Adrenal gland (tissue), 12 donors: ENCODE measurements around the gene CNGB1. TPM values are rescaled to one million over a fixed set of nuclear protein-coding genes. Genes with fewer than 3 reads are reported as not detected.

Source experiments
- DNase-seq, 7 donors: peaks; one replicate each; pipeline ENCODE4 v3.0.0-alpha.2; 2019 to 2020
- H3K27ac ChIP-seq, 5 donors: fragments of 200-600 bp; sonication (generic) in 4 of 5; 1 replicate in 3 of 5; 2 replicates in 2 of 5; pipeline versions ENCODE4 v1.5.1 to v1.8.0; 2016 to 2020; ENCODE audit warnings: mild to moderate bottlenecking in 1 of 5
- H3K27me3 ChIP-seq: fragments of 200-600 bp; 2 replicates; pipeline ENCODE4 v1.8.0; 2021
- H3K36me3 ChIP-seq, 2 donors: fragments of 200-600 bp; replicated peaks in 1 of 2; 1 replicate in 1 of 2; 2 replicates in 1 of 2; pipeline versions ENCODE4 v1.5.1 to v1.8.0; 2018 to 2022
- H3K4me1 ChIP-seq, 2 donors: fragments of 200-600 bp; replicated peaks in 1 of 2; 1 replicate in 1 of 2; 2 replicates in 1 of 2; pipeline versions ENCODE4 v1.5.1 to v1.8.0; 2018 to 2021
- H3K4me3 ChIP-seq, 4 donors: fragments of 200-600 bp; sonication (generic) in 3 of 4; one replicate each; pipeline ENCODE4 v1.5.1; 2016 to 2018
- H3K9me3 ChIP-seq, 3 donors: fragments of 200-600 bp; sonication (generic) in 1 of 3; replicated peaks in 1 of 3; 1 replicate in 2 of 3; 2 replicates in 1 of 3; pipeline versions ENCODE4 v1.5.1 to v1.8.0; 2016 to 2021
- CTCF ChIP-seq, 6 experiments: fragments of 450-650 bp in 4 of 6; fragments of 200-600 bp in 2 of 6; sonication (generic) in 1 of 6; IDR thresholded peaks; 1 replicate in 5 of 6; 2 replicates in 1 of 6; pipeline versions ENCODE4 v1.5.1 to v1.8.0; 2016 to 2021; ENCODE audit warnings: antibody characterized with exemption in 6 of 6, mild to moderate bottlenecking in 2 of 6, moderate library complexity in 1 of 6
- POLR2A ChIP-seq, 2 donors: fragments of 450-650 bp; IDR thresholded peaks; one replicate each; pipeline ENCODE4 v1.6.1; 2017; ENCODE audit warnings: antibody characterized with exemption in 2 of 2, mild to moderate bottlenecking in 2 of 2, moderate library complexity in 1 of 2
- WGBS, 4 donors: extraction: QIAGEN DNeasy Blood & Tissue Kit in 2 of 4; methylation state at CpG; one replicate each; pipeline versions ENCODE4 v1.1.5 to v1.1.7; 2013 to 2017; 5-methylcytosine and 5-hydroxymethylcytosine counted together
- intact Hi-C, 2 donors: fragments of 100-400 bp; cut with DNase I; formaldehyde crosslinking; loops; one replicate each; pipeline versions ENCODE4 v1.14.1 to v1.15.0; 2022 to 2023
- polyA plus RNA-seq, 3 donors: library from polyadenylated mRNA; stranded (reverse); fragments of 200-250 nt in 2 of 3; fragments of 350-450 nt in 1 of 3; fragmentation: Illumina TruSeq in 1 of 3; extraction: RNeasy Lipid Tissue Mini Kit (QIAGEN cat#74804) in 1 of 3; gene quantifications; one replicate each; pipeline ENCODE4 v1.2.3, GENCODE V29; 2013 to 2014
- total RNA-seq, 9 donors: library from RNA; depleted of rRNA in 4 of 9; stranded (reverse); fragments of >200 nt in 4 of 9; fragments of 120-200 nt in 1 of 9; fragmentation: NEBNext Ultra II Directional in 1 of 9; extraction: Animal tissue kit (Norgen Biotek cat#: 25700) in 1 of 9; gene quantifications; one replicate each; pipeline versions ENCODE4 v1.1.0 to v1.2.4, GENCODE V29; 2013 to 2023
- donor health status: healthy with polysubstance abuse.
- donor health status: Bipolar disorder and iron deficiency.
- donor health status: DM: yes; HTN: yes; CAD: no.
- donor health status: DM: no; HTN: no; CAD: no.
- donor health status: DM: no; HTN: no; CAD: no.
- donor health status: DM: yes; HTN: yes; CAD: no.

Gene CNGB1
- total and polyA plus RNA-seq, 12 donors: 0.67 to 2.4 (median 1.5) TPM; not detected in 5

GRCh38 chr16:57970319-57970718 is 609 bp downstream of the CNGB1 start:
- Histone ChIP-seq H3K36me3 (no peaks in the 10 kb centered on the region), H3K27ac (no peak overlapping the region), H3K9me3 (no peaks in the 10 kb centered on the region), H3K4me1 (no peaks in the 10 kb centered on the region), H3K27me3 (no peaks in the 10 kb centered on the region), H3K4me3 (no peak overlapping the region)
- intact Hi-C loops: no loop called here
- 74 to 82% (median 77%) methylated on average over 12 to 13 of the region's 13 CpGs for WGBS, 4 donors
- no peak for DNase-seq
- no peak for TF ChIP-seq POLR2A (IDR thresholded peaks at IDR 0.05)
- no peak for TF ChIP-seq CTCF (IDR thresholded peaks at IDR 0.05)

GRCh38 chr16:57969451-57970123 is 1.3 kb downstream of the CNGB1 start:
- no peak overlapping the region for H3K4me3 ChIP-seq
- intact Hi-C loops: no loop called here
- 75 to 91% (median 78%) methylated on average over 7 to 10 of the region's 10 CpGs for WGBS, 4 donors
- H3K4me1 ChIP-seq: no peaks in the 10 kb centered on the region
- H3K27ac ChIP-seq: no peak overlapping the region
- no peak for DNase-seq
- no peaks in the 10 kb centered on the region for H3K9me3 ChIP-seq
- no peaks in the 10 kb centered on the region for H3K36me3 ChIP-seq
- TF ChIP-seq POLR2A (IDR thresholded peaks at IDR 0.05): no peak
- no peak for TF ChIP-seq CTCF (IDR thresholded peaks at IDR 0.05)
- H3K27me3 ChIP-seq: no peaks in the 10 kb centered on the region

GRCh38 chr16:57967916-57968315 is 3.0 kb downstream of the CNGB1 start:
- no peaks in the 10 kb centered on the region for H3K27me3 ChIP-seq
- no peaks in the 10 kb centered on the region for H3K4me1 ChIP-seq
- no peaks in the 10 kb centered on the region for H3K36me3 ChIP-seq
- intact Hi-C loops: no loop called here
- no peak overlapping the region for H3K4me3 ChIP-seq
- no peak for DNase-seq
- TF ChIP-seq POLR2A (IDR thresholded peaks at IDR 0.05): no peak
- TF ChIP-seq CTCF (IDR thresholded peaks at IDR 0.05): no peak
- H3K27ac ChIP-seq: no peak overlapping the region
- H3K9me3 ChIP-seq: no peaks in the 10 kb centered on the region

GRCh38 chr16:57966986-57967385 is 3.9 kb downstream of the CNGB1 start:
- Histone ChIP-seq H3K9me3 (no peaks in the 10 kb centered on the region), H3K4me1 (no peaks in the 10 kb centered on the region), H3K27ac (no peak overlapping the region), H3K27me3 (no peaks in the 10 kb centered on the region), H3K4me3 (no peak overlapping the region), H3K36me3 (no peaks in the 10 kb centered on the region)
- DNase-seq: no peak
- WGBS, 4 donors: 85 to 94% (median 89%) methylated on average over 9 of the region's 9 CpGs
- no peak for TF ChIP-seq POLR2A (IDR thresholded peaks at IDR 0.05)
- TF ChIP-seq CTCF (IDR thresholded peaks at IDR 0.05): no peak
- intact Hi-C loops: no loop called here
